ENCODE data around the gene SYNPO.

SYNPO gene

DNA sequence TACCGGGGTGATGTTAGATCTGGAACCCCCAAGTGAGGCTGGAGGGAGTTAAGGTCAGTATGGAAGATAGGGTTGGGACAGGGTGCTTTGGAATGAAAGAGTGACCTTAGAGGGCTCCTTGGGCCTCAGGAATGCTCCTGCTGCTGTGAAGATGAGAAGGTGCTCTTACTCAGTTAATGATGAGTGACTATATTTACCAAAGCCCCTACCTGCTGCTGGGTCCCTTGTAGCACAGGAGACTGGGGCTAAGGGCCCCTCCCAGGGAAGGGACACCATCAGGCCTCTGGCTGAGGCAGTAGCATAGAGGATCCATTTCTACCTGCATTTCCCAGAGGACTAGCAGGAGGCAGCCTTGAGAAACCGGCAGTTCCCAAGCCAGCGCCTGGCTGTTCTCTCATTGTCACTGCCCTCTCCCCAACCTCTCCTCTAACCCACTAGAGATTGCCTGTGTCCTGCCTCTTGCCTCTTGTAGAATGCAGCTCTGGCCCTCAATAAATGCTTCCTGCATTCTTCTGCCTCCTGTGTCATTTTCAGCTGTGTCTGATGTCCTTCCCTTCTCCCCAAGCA, 18.3 kb downstream of the SYNPO start:
- H3K4me2 ChIP-seq (ENCODE audit: low read length) = no peak overlapping the region
- H3K27me3 ChIP-seq (ENCODE audit: insufficient read depth, low read length) = 0 out of 2 replicates have a peak, but pooled peaks cover 6% of the 10 kb centered on the region
- H3K9me2 ChIP-seq (ENCODE audit: low read depth, low read length) = no peaks in the 10 kb centered on the region
- peaks cover 6% of the 10 kb centered on the region for H3K4me1 ChIP-seq (ENCODE audit: insufficient read depth, low read length, severe bottlenecking)
- no peaks in the 10 kb centered on the region for H3K9me3 ChIP-seq (ENCODE audit: low read length)
- no peak overlapping the region for H3K4me3 ChIP-seq (ENCODE audit: low read depth, low read length, poor library complexity, severe bottlenecking)
- no peaks in the 10 kb centered on the region for H3K79me2 ChIP-seq (ENCODE audit: insufficient read depth, low read length)
- H3K27ac ChIP-seq (ENCODE audit: low read depth, low read length, poor library complexity, severe bottlenecking) = no peak overlapping the region
- H3K9ac ChIP-seq (ENCODE audit: low read length) = no peak overlapping the region
- H3F3A ChIP-seq (ENCODE audit: insufficient read depth, low read length) = no peaks in the 10 kb centered on the region
- H3K36me3 ChIP-seq (ENCODE audit: insufficient read depth, low read length) = no peaks in the 10 kb centered on the region
- H2AFZ ChIP-seq (ENCODE audit: low read length) = no peak overlapping the region
- no peaks in the 10 kb centered on the region for H4K20me1 ChIP-seq (ENCODE audit: insufficient read depth, low read length)
- TF ChIP-seq EZH2 (IDR thresholded peaks at IDR 0.05; ENCODE audit: borderline replicate concordance, low read length) = no peak
- TF ChIP-seq, protein P1, sequence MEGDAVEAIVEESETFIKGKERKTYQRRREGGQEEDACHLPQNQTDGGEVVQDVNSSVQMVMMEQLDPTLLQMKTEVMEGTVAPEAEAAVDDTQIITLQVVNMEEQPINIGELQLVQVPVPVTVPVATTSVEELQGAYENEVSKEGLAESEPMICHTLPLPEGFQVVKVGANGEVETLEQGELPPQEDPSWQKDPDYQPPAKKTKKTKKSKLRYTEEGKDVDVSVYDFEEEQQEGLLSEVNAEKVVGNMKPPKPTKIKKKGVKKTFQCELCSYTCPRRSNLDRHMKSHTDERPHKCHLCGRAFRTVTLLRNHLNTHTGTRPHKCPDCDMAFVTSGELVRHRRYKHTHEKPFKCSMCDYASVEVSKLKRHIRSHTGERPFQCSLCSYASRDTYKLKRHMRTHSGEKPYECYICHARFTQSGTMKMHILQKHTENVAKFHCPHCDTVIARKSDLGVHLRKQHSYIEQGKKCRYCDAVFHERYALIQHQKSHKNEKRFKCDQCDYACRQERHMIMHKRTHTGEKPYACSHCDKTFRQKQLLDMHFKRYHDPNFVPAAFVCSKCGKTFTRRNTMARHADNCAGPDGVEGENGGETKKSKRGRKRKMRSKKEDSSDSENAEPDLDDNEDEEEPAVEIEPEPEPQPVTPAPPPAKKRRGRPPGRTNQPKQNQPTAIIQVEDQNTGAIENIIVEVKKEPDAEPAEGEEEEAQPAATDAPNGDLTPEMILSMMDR (IDR thresholded peaks at IDR 0.05; ENCODE audit: low read length) = no peak

DNA sequence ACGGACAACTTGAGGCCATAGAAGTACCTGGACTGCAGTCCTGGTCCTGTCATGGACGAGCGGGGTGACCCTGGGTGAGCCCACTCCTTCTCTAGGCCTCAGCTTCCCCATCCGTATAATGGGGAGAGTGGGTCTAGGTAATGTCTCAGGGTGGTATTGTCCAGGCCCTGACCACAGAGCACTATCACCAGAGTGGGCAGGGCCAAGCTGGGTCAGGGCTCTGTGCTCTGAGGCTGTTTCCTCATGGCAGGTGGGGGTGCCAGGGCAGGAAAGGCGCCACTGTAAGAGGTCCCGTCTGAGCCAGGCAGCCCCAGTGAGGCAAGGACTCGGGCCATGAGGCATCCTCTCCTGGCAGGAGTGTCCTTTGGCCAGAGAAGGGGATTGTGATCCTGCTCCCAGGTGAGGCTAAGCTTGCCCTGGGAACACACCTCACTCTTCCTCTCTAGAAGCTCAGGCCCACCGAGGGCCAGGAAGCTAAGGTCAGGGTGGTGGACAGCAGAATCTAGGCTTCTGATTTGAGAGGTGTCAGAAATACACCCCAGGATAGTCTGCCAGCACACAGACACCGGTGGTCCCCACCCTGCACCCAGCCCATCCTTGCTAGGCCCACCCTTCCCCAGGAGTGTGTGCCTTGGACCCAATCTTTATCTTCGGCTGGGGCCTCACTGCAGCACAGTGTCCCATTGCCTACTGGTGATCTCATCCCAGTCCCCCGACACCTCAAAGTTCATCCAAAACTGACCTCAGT, 19.1 kb downstream of the SYNPO start:
- H3F3A ChIP-seq (ENCODE audit: insufficient read depth, low read length) = no peaks in the 10 kb centered on the region
- H3K36me3 ChIP-seq (ENCODE audit: insufficient read depth, low read length) = no peaks in the 10 kb centered on the region
- H3K27me3 ChIP-seq (ENCODE audit: insufficient read depth, low read length) = peaks cover 6% of the 10 kb centered on the region; the same call in 1 of the 2 replicates
- no peak overlapping the region for H2AFZ ChIP-seq (ENCODE audit: low read length)
- H3K27ac ChIP-seq (ENCODE audit: low read depth, low read length, poor library complexity, severe bottlenecking) = no peak overlapping the region
- H3K9me3 ChIP-seq (ENCODE audit: low read length) = no peaks in the 10 kb centered on the region
- H3K4me3 ChIP-seq (ENCODE audit: low read depth, low read length, poor library complexity, severe bottlenecking) = no peak overlapping the region
- peaks cover 6% of the 10 kb centered on the region for H3K4me1 ChIP-seq (ENCODE audit: insufficient read depth, low read length, severe bottlenecking)
- H3K4me2 ChIP-seq (ENCODE audit: low read length) = no peak overlapping the region
- no peaks in the 10 kb centered on the region for H3K79me2 ChIP-seq (ENCODE audit: insufficient read depth, low read length)
- TF ChIP-seq EZH2 (IDR thresholded peaks at IDR 0.05; ENCODE audit: borderline replicate concordance, low read length) = no peak
- TF ChIP-seq, protein P1 (IDR thresholded peaks at IDR 0.05; ENCODE audit: low read length) = no peak
- no peak overlapping the region for H3K9ac ChIP-seq (ENCODE audit: low read length)
- no peaks in the 10 kb centered on the region for H4K20me1 ChIP-seq (ENCODE audit: insufficient read depth, low read length)
- H3K9me2 ChIP-seq (ENCODE audit: low read depth, low read length) = no peaks in the 10 kb centered on the region

DNA sequence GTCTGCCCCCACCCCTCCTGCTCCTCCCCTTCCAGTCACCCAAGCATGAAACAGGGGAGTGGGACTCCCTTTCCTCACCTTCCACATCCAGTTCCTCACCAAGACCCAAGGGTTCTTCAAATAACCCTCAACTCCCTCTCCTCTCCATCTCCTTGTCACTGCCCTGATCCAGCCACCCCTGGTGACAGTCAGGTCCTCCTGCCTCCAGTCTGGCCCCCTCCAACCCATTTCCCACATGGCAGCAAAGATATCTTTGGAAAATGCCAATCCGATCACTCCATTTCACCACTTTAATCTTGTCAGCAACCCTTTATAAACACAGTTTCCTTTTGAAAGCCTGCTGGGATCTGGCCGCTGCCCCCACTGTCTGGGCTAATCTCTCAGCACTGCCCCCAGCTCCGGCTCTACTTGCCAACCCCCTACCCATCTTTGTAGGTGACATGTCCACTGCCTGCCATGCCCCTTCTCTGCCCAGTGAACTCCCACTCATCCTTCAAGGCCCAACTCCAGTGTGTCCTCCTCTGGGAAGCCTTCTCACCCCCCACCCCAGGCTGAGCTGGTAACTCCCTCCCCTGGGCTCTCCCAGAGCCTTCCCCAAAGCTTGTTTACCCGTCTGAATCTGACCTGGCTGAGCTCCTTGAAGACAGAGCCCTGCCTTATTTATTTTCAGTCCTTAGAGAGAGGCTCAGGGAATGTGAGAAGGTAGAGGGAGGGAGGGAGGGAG, 19.8 kb downstream of the SYNPO start:
- H3K9me3 ChIP-seq (ENCODE audit: low read length) = no peaks in the 10 kb centered on the region
- no peaks in the 10 kb centered on the region for H3F3A ChIP-seq (ENCODE audit: insufficient read depth, low read length)
- H3K36me3 ChIP-seq (ENCODE audit: insufficient read depth, low read length) = no peaks in the 10 kb centered on the region
- H3K4me1 ChIP-seq (ENCODE audit: insufficient read depth, low read length, severe bottlenecking) = peaks cover 6% of the 10 kb centered on the region
- no peak overlapping the region for H3K27ac ChIP-seq (ENCODE audit: low read depth, low read length, poor library complexity, severe bottlenecking)
- no peak overlapping the region for H3K4me3 ChIP-seq (ENCODE audit: low read depth, low read length, poor library complexity, severe bottlenecking)
- H3K79me2 ChIP-seq (ENCODE audit: insufficient read depth, low read length) = no peaks in the 10 kb centered on the region
- H3K9me2 ChIP-seq (ENCODE audit: low read depth, low read length) = no peaks in the 10 kb centered on the region
- TF ChIP-seq, protein P1 (IDR thresholded peaks at IDR 0.05; ENCODE audit: low read length) = no peak
- no peak for TF ChIP-seq EZH2 (IDR thresholded peaks at IDR 0.05; ENCODE audit: borderline replicate concordance, low read length)
- no peaks in the 10 kb centered on the region for H4K20me1 ChIP-seq (ENCODE audit: insufficient read depth, low read length)
- no peak overlapping the region for H2AFZ ChIP-seq (ENCODE audit: low read length)
- no peak overlapping the region for H3K4me2 ChIP-seq (ENCODE audit: low read length)
- no peak overlapping the region for H3K9ac ChIP-seq (ENCODE audit: low read length)
- peaks cover 6% of the 10 kb centered on the region; the same call in 1 of the 2 replicates for H3K27me3 ChIP-seq (ENCODE audit: insufficient read depth, low read length)

Measured in OCI-LY1 (cell line).